ENCODE measurements around the gene SEMA3C.

The SEMA3C gene

GRCh38 chr7:80923211-80923612 lies 4.4 kb upstream of the SEMA3C start:
- Histone ChIP-seq H4K20me1 (ENCODE audit: insufficient read depth, low read length, poor library complexity, severe bottlenecking) (no peaks in the 10 kb centered on the region), H3K4me1 (ENCODE audit: insufficient read depth, low read length, poor library complexity, severe bottlenecking) (no peaks in the 10 kb centered on the region), H3K9me3 (ENCODE audit: insufficient read depth, low read depth, low read length) (no peaks in the 10 kb centered on the region), H2AFZ (ENCODE audit: low read length) (no peak overlapping the region), H3K27me3 (ENCODE audit: insufficient read depth, low read length, poor library complexity, severe bottlenecking) (no peaks in the 10 kb centered on the region), H3F3A (ENCODE audit: low read depth) (no peaks in the 10 kb centered on the region), H3K79me2 (ENCODE audit: insufficient read depth, low read length) (no peaks in the 10 kb centered on the region), H3K4me2 (ENCODE audit: low read depth, low read length, poor library complexity, severe bottlenecking) (no peak overlapping the region), H3K9me2 (replicated peaks; ENCODE audit: low read depth, low read length) (no peaks in the 10 kb centered on the region), H3K4me3 (ENCODE audit: low read length, poor library complexity, severe bottlenecking) (no peak overlapping the region), H3K9ac (ENCODE audit: low read depth, low read length, poor library complexity, severe bottlenecking) (no peak overlapping the region), H3K36me3 (ENCODE audit: insufficient read depth, low read length) (no peaks in the 10 kb centered on the region)
- TF ChIP-seq EZH2phosphoT487 (IDR thresholded peaks at IDR 0.05; ENCODE audit: borderline replicate concordance) = no peak
- TF ChIP-seq CTCF (conservative IDR thresholded peaks at IDR 0.05; ENCODE audit: low read length) = no peak

GRCh38 chr7:80922253-80923049 lies 3.6 kb upstream of the SEMA3C start:
- Histone ChIP-seq H3K9ac (ENCODE audit: low read depth, low read length, poor library complexity, severe bottlenecking) (no peak overlapping the region), H3K4me1 (ENCODE audit: insufficient read depth, low read length, poor library complexity, severe bottlenecking) (no peaks in the 10 kb centered on the region), H3F3A (ENCODE audit: low read depth) (no peaks in the 10 kb centered on the region), H2AFZ (ENCODE audit: low read length) (no peak overlapping the region), H3K27me3 (ENCODE audit: insufficient read depth, low read length, poor library complexity, severe bottlenecking) (no peaks in the 10 kb centered on the region), H3K9me2 (replicated peaks; ENCODE audit: low read depth, low read length) (no peaks in the 10 kb centered on the region), H3K79me2 (ENCODE audit: insufficient read depth, low read length) (no peaks in the 10 kb centered on the region), H3K36me3 (ENCODE audit: insufficient read depth, low read length) (no peaks in the 10 kb centered on the region), H3K9me3 (ENCODE audit: insufficient read depth, low read depth, low read length) (no peaks in the 10 kb centered on the region), H3K4me3 (ENCODE audit: low read length, poor library complexity, severe bottlenecking) (no peak overlapping the region), H3K4me2 (ENCODE audit: low read depth, low read length, poor library complexity, severe bottlenecking) (no peak overlapping the region), H4K20me1 (ENCODE audit: insufficient read depth, low read length, poor library complexity, severe bottlenecking) (no peaks in the 10 kb centered on the region)
- TF ChIP-seq CTCF (conservative IDR thresholded peaks at IDR 0.05; ENCODE audit: low read length) (no peak), EZH2phosphoT487 (IDR thresholded peaks at IDR 0.05; ENCODE audit: borderline replicate concordance) (no peak)

GRCh38 chr7:80921130-80921529 lies 2.3 kb upstream of the SEMA3C start:
- Histone ChIP-seq H3K4me2 (ENCODE audit: low read depth, low read length, poor library complexity, severe bottlenecking) (no peak overlapping the region), H2AFZ (ENCODE audit: low read length) (no peak overlapping the region), H3K4me1 (ENCODE audit: insufficient read depth, low read length, poor library complexity, severe bottlenecking) (no peaks in the 10 kb centered on the region)

More at GRCh38 chr7:80921130-80921529, 2.3 kb upstream of the SEMA3C start:
- H3K79me2 ChIP-seq (ENCODE audit: insufficient read depth, low read length) = no peaks in the 10 kb centered on the region
- no peak for TF ChIP-seq CTCF (conservative IDR thresholded peaks at IDR 0.05; ENCODE audit: low read length)
- TF ChIP-seq EZH2phosphoT487 (IDR thresholded peaks at IDR 0.05; ENCODE audit: borderline replicate concordance) = no peak
- no peak overlapping the region for H3K9ac ChIP-seq (ENCODE audit: low read depth, low read length, poor library complexity, severe bottlenecking)
- no peaks in the 10 kb centered on the region for H3K9me3 ChIP-seq (ENCODE audit: insufficient read depth, low read depth, low read length)
- no peaks in the 10 kb centered on the region for H3K27me3 ChIP-seq (ENCODE audit: insufficient read depth, low read length, poor library complexity, severe bottlenecking)
- H3K9me2 ChIP-seq (replicated peaks; ENCODE audit: low read depth, low read length) = no peaks in the 10 kb centered on the region
- H4K20me1 ChIP-seq (ENCODE audit: insufficient read depth, low read length, poor library complexity, severe bottlenecking) = no peaks in the 10 kb centered on the region
- H3K36me3 ChIP-seq (ENCODE audit: insufficient read depth, low read length) = no peaks in the 10 kb centered on the region
- H3F3A ChIP-seq (ENCODE audit: low read depth) = no peaks in the 10 kb centered on the region
- H3K4me3 ChIP-seq (ENCODE audit: low read length, poor library complexity, severe bottlenecking) = no peak overlapping the region

Data from Loucy (cell line).